ENCODE results near the gene LUC7L2. TPM values are rescaled to one million over a fixed set of nuclear protein-coding genes. Genes with fewer than 3 reads are reported as not detected.

The LUC7L2 gene
- total RNA-seq (2022; extraction: Qiagen RNA extraction): 36.4 to 40.0 TPM (median 38.8 TPM) in 5 replicates

GRCh38 chr7:139359366-139360209, at the start of gene LUC7L2:
Gene LUC7L2 (plus strand): TSS chr7:139359894. CDS start chr7:139360262, 368 bp downstream.

DNA sequence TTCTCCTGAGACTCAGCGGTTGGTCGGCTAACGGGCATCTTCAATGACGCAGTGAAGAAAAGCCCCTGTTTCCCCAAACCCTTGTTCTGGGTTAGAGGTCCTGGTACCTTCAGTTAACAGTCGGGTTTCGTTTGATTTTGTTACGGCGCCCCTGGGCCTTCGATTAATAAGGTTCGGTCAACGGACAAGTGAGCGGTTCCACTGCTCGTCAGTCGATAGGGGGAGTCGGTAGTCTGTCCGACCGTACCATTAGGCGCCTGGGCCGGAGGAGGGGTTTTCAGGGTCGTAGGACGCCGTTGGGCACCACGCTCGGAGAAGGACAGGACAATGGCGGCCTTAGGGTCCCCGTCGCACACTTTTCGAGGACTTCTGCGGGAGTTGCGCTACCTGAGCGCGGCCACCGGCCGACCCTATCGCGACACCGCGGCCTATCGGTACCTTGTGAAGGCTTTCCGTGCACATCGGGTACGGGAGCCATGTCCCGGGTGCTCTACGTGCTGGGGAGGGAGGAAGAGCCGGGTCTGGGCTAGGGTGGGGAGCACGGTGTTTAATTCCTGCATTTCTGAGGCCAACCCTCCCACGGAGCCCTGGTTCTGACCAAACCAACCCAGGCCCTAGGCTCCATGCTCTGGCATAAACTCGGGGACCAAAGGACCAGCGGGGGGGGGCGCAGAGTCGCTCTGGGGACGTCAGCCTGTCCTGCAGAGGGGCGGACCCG, 18.5 kb upstream of the LUC7L2 start, which contains the start of gene FMC1:
FMC1 (plus strand) TSS at position 280 of the 718 bp plus-strand sequence; CDS start at position 328, 48 bp downstream.

Other genes with a start within 250 kb of the LUC7L2 start
- gene UBN2, start 128.7 kb upstream of the LUC7L2 start, total RNA-seq (2022; extraction: Qiagen RNA extraction): 2.4 to 3.1 TPM (median 2.6 TPM) in 5 replicates
- 12.3 to 34.9 TPM (median 31.4 TPM) in 5 replicates for gene FMC1, start 18.6 kb upstream of the LUC7L2 start, total RNA-seq (2022; extraction: Qiagen RNA extraction)
- gene KLRG2, start 123.8 kb downstream of the LUC7L2 start, total RNA-seq (2022; extraction: Qiagen RNA extraction): 0.69 to 1.1 TPM (median 0.75 TPM) in 5 replicates
- 0.08 to 0.20 TPM (median 0.15 TPM) in 5 replicates for gene CLEC2L, start 163.8 kb downstream of the LUC7L2 start, total RNA-seq (2022; extraction: Qiagen RNA extraction)